Superior temporal gyrus (tissue), 1 donor: ENCODE results near the gene SKI.

Source experiments
- DNase-seq: peaks from one replicate; pipeline ENCODE4 v3.0.0-alpha.2; 2016; ENCODE audit errors: extremely low spot score

The SKI gene

GRCh38 chr1:2352341-2352896 lies 124.3 kb downstream of the SKI start:
- no peak for DNase-seq

GRCh38 chr1:2352897-2353550 lies 124.9 kb downstream of the SKI start:
- DNase-seq = no peak

- no peak for DNase-seq
Observed at GRCh38 chr1:2353551-2354438, 125.7 kb downstream of the SKI start.

- DNase-seq = no peak
Observed at GRCh38 chr1:2354511-2355372, 126.6 kb downstream of the SKI start.

- DNase-seq = no peak
Observed at GRCh38 chr1:2355373-2356261, 127.5 kb downstream of the SKI start.

- no peak for DNase-seq
Observed at GRCh38 chr1:2356401-2356800, 128.3 kb downstream of the SKI start.

- no peak for DNase-seq
Observed at GRCh38 chr1:2356911-2357845, 129.1 kb downstream of the SKI start.

GRCh38 chr1:2358072-2358471 lies 130.0 kb downstream of the SKI start:
- DNase-seq = no peak

GRCh38 chr1:2358651-2359640 lies 130.8 kb downstream of the SKI start:
- DNase-seq = no peak
